Epithelial cell of esophagus (primary cell): ENCODE measurements around the gene VPS35L.

Experiments used
- DNase-seq: peaks from one replicate; pipeline ENCODE4 v3.0.0; 2010; ENCODE audit warnings: low read depth
- H3K4me3 ChIP-seq: 2 replicates; pipeline ENCODE4 v1.5.1; 2011; ENCODE audit warnings: mild to moderate bottlenecking, low read length, control low read depth
- CTCF ChIP-seq: IDR thresholded peaks from 2 replicates; pipeline ENCODE4 v1.5.1; 2011; ENCODE audit warnings: low read depth, mild to moderate bottlenecking, low read length, control low read depth, inconsistent platforms; ENCODE audit not compliant: insufficient read depth; ENCODE audit errors: missing control alignments

VPS35L gene

DNA sequence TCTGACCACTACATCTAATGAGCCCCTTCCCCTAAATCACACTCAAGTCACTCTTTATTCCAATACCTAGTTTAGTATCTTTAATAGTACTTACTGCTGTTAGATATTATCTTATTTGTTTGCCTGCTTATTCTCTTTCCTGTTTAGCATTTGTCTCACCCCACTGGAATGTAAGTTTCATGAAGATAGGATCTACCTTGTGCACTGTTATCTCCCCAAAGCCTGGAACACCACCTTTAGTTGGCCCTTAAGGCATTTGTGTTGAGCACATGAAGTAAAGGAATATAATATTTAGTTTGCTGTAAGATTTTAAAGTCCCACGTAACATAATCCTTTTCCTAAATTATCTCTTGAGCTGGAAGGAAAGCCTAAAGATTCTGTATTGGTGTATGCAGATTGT is 50.2 kb downstream of the VPS35L start:
- no peak for DNase-seq
- TF ChIP-seq CTCF = no peak

GRCh38 chr16:19607616-19608280 is 52.2 kb downstream of the VPS35L start:
- DNase-seq = no peak
- no peak for TF ChIP-seq CTCF
- no peak overlapping the region for H3K4me3 ChIP-seq

More for the DNA sequence above, 50.2 kb downstream of the VPS35L start:
- no peak overlapping the region for H3K4me3 ChIP-seq

DNA sequence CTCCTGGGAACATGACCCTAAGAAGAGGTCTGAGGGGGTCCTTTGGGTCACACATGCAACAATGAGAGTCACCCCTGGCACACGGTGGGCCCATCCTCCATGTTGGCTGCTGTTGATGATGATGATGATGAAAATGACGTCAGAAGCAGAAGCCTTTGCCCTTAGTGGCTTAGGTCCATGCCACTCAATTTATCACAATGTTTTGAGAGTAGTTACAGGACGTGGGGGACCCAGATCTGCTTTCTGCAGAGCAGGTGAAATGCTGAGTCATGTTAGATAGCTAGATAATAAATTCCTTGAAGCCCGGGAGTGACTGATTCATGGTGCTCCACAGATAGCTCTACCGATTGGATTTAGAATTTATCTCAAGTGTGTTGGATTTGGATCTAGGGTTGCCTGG is 53.9 kb downstream of the VPS35L start:
- H3K4me3 ChIP-seq = no peak overlapping the region
- no peak for TF ChIP-seq CTCF
- DNase-seq = no peak

- H3K4me3 ChIP-seq = no peak overlapping the region
Observed at GRCh38 chr16:19610200-19610599, 54.7 kb downstream of the VPS35L start.

GRCh38 chr16:19613834-19614233 is 58.3 kb downstream of the VPS35L start:
- H3K4me3 ChIP-seq = no peak overlapping the region
- TF ChIP-seq CTCF = no peak
- no peak for DNase-seq

More at GRCh38 chr16:19610200-19610599, 54.7 kb downstream of the VPS35L start:
- TF ChIP-seq CTCF = no peak
- DNase-seq = no peak

- no peak overlapping the region for H3K4me3 ChIP-seq
- no peak for TF ChIP-seq CTCF
- no peak for DNase-seq
Observed at GRCh38 chr16:19616241-19616640, 60.7 kb downstream of the VPS35L start.

- H3K4me3 ChIP-seq = no peak overlapping the region
- DNase-seq = no peak
- TF ChIP-seq CTCF = no peak
Observed at GRCh38 chr16:19618876-19619275, 63.4 kb downstream of the VPS35L start.
